Measurements from ENCODE around the gene ARSG.
"Not testable (repeated sequence)": the region's sequence is repeated elsewhere in the genome, so short reads cannot be mapped to it uniquely, and the experiment has no call there.

ARSG gene

GRCh38 chr17:68321556-68321954, 30.3 kb downstream of the ARSG start:
- in situ Hi-C loops (cut with HindIII; ENCODE audit: low pct_ligation_motif_present, low pct_unique_long_range_greater_than_20kb, low sequenced_read_pairs), result no loop called here
- no peak for DNase-seq

- in situ Hi-C loops (cut with HindIII; ENCODE audit: low pct_ligation_motif_present, low pct_unique_long_range_greater_than_20kb, low sequenced_read_pairs), result no loop called here
- no peak for DNase-seq
Observed at GRCh38 chr17:68322630-68323029, 31.3 kb downstream of the ARSG start.

GRCh38 chr17:68324114-68324513, 32.8 kb downstream of the ARSG start:
- DNase-seq, result no peak
- in situ Hi-C loops (cut with HindIII; ENCODE audit: low pct_ligation_motif_present, low pct_unique_long_range_greater_than_20kb, low sequenced_read_pairs), result no loop called here

GRCh38 chr17:68324654-68325336, 33.5 kb downstream of the ARSG start:
- in situ Hi-C loops (cut with HindIII; ENCODE audit: low pct_ligation_motif_present, low pct_unique_long_range_greater_than_20kb, low sequenced_read_pairs), result no loop called here
- DNase-seq, result no peak

GRCh38 chr17:68325961-68326360, 34.7 kb downstream of the ARSG start:
- in situ Hi-C loops (cut with HindIII; ENCODE audit: low pct_ligation_motif_present, low pct_unique_long_range_greater_than_20kb, low sequenced_read_pairs), result no loop called here
- no peak for DNase-seq

GRCh38 chr17:68326681-68327080, 35.4 kb downstream of the ARSG start:
- in situ Hi-C loops (cut with HindIII; ENCODE audit: low pct_ligation_motif_present, low pct_unique_long_range_greater_than_20kb, low sequenced_read_pairs), result no loop called here
- DNase-seq, result no peak

GRCh38 chr17:68327823-68328557, 36.7 kb downstream of the ARSG start:
- DNase-seq, result no peak
- in situ Hi-C loops (cut with HindIII; ENCODE audit: low pct_ligation_motif_present, low pct_unique_long_range_greater_than_20kb, low sequenced_read_pairs), result no loop called here

- in situ Hi-C loops (cut with HindIII; ENCODE audit: low pct_ligation_motif_present, low pct_unique_long_range_greater_than_20kb, low sequenced_read_pairs), result no loop called here
Observed at GRCh38 chr17:68328676-68329075, 37.4 kb downstream of the ARSG start.

GRCh38 chr17:68329331-68329730, 38.0 kb downstream of the ARSG start:
- no peak for DNase-seq
- in situ Hi-C loops (cut with HindIII; ENCODE audit: low pct_ligation_motif_present, low pct_unique_long_range_greater_than_20kb, low sequenced_read_pairs), result no loop called here

More at GRCh38 chr17:68328676-68329075, 37.4 kb downstream of the ARSG start:
- DNase-seq, result no peak

- DNase-seq; in situ Hi-C loops (cut with HindIII; ENCODE audit: low pct_ligation_motif_present, low pct_unique_long_range_greater_than_20kb, low sequenced_read_pairs): not testable (repeated sequence)
Observed at GRCh38 chr17:68331932-68332331, 40.6 kb downstream of the ARSG start.

GRCh38 chr17:68334393-68334792, 43.1 kb downstream of the ARSG start:
- in situ Hi-C loops (cut with HindIII; ENCODE audit: low pct_ligation_motif_present, low pct_unique_long_range_greater_than_20kb, low sequenced_read_pairs), result no loop called here
- DNase-seq, result no peak

GRCh38 chr17:68341482-68341881, 50.2 kb downstream of the ARSG start:
- in situ Hi-C loops (cut with HindIII; ENCODE audit: low pct_ligation_motif_present, low pct_unique_long_range_greater_than_20kb, low sequenced_read_pairs), result no loop called here

GRCh38 chr17:68343976-68344375, 52.7 kb downstream of the ARSG start:
- no peak for DNase-seq
- in situ Hi-C loops (cut with HindIII; ENCODE audit: low pct_ligation_motif_present, low pct_unique_long_range_greater_than_20kb, low sequenced_read_pairs), result no loop called here

More at GRCh38 chr17:68341482-68341881, 50.2 kb downstream of the ARSG start:
- no peak for DNase-seq

- in situ Hi-C loops (cut with HindIII; ENCODE audit: low pct_ligation_motif_present, low pct_unique_long_range_greater_than_20kb, low sequenced_read_pairs), result no loop called here
- DNase-seq, result no peak
Observed at GRCh38 chr17:68344701-68345136, 53.4 kb downstream of the ARSG start.

GRCh38 chr17:68346448-68346847, 55.2 kb downstream of the ARSG start:
- in situ Hi-C loops (cut with HindIII; ENCODE audit: low pct_ligation_motif_present, low pct_unique_long_range_greater_than_20kb, low sequenced_read_pairs), result no loop called here
- DNase-seq, result no peak

- in situ Hi-C loops (cut with HindIII; ENCODE audit: low pct_ligation_motif_present, low pct_unique_long_range_greater_than_20kb, low sequenced_read_pairs), result no loop called here
- DNase-seq, result no peak
Observed at GRCh38 chr17:68347380-68347779, 56.1 kb downstream of the ARSG start.

- no peak for DNase-seq
- in situ Hi-C loops (cut with HindIII; ENCODE audit: low pct_ligation_motif_present, low pct_unique_long_range_greater_than_20kb, low sequenced_read_pairs), result no loop called here
Observed at GRCh38 chr17:68349157-68349556, 57.9 kb downstream of the ARSG start.

- no peak for DNase-seq
- in situ Hi-C loops (cut with HindIII; ENCODE audit: low pct_ligation_motif_present, low pct_unique_long_range_greater_than_20kb, low sequenced_read_pairs), result no loop called here
Observed at GRCh38 chr17:68351395-68351794, 60.1 kb downstream of the ARSG start.

- DNase-seq, result no peak
- in situ Hi-C loops (cut with HindIII; ENCODE audit: low pct_ligation_motif_present, low pct_unique_long_range_greater_than_20kb, low sequenced_read_pairs), result no loop called here
Observed at GRCh38 chr17:68352041-68352440, 60.7 kb downstream of the ARSG start.

GRCh38 chr17:68352671-68353070, 61.4 kb downstream of the ARSG start:
- DNase-seq; in situ Hi-C loops (cut with HindIII; ENCODE audit: low pct_ligation_motif_present, low pct_unique_long_range_greater_than_20kb, low sequenced_read_pairs): not testable (repeated sequence)
